Measurements from ENCODE around the gene RNASEL. TPM values are rescaled to one million over a fixed set of nuclear protein-coding genes. Genes with fewer than 3 reads are reported as not detected.

Gene RNASEL
- total and polyA plus RNA-seq, 12 donors = 1.4 to 4.7 (median 3.3) TPM

DNA sequence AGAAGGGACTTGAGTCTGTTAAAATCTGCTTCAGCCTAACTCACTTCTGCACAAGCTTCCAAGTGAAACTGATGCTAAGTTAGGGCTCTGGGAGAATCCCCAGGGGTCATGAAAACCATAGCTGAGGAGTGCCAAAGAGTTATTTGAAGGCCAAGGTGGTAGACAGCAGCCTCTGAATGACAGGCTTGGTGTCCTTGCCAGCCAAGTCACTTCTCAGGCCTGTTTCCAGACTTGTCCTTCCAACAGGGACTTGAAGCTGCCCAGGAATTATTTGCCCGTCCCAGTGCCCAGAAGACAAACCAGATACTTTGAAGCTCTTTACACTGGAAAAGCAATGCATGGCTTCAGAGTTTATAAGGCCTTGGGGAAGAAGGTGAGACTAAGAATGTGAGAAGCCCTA, 33.6 kb downstream of the RNASEL start:
- H3K36me3 ChIP-seq = no peaks in the 10 kb centered on the region
- 71 to 86% methylated on average over 1 of the region's 1 CpG for WGBS, 2 donors
- peaks cover 0 to 15% (median 4%) of the 10 kb centered on the region in 11 donors for H3K9me3 ChIP-seq
- no peak overlapping the region for H3K4me3 ChIP-seq
- intact Hi-C loops (cut with DNase I) = no loop called here
- no peaks in the 10 kb centered on the region for H3K27me3 ChIP-seq
- TF ChIP-seq, protein P1, sequence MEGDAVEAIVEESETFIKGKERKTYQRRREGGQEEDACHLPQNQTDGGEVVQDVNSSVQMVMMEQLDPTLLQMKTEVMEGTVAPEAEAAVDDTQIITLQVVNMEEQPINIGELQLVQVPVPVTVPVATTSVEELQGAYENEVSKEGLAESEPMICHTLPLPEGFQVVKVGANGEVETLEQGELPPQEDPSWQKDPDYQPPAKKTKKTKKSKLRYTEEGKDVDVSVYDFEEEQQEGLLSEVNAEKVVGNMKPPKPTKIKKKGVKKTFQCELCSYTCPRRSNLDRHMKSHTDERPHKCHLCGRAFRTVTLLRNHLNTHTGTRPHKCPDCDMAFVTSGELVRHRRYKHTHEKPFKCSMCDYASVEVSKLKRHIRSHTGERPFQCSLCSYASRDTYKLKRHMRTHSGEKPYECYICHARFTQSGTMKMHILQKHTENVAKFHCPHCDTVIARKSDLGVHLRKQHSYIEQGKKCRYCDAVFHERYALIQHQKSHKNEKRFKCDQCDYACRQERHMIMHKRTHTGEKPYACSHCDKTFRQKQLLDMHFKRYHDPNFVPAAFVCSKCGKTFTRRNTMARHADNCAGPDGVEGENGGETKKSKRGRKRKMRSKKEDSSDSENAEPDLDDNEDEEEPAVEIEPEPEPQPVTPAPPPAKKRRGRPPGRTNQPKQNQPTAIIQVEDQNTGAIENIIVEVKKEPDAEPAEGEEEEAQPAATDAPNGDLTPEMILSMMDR (IDR thresholded peaks at IDR 0.05) = no peak
- DNase-seq (no peak), ATAC-seq (no peak)
- no peaks in the 10 kb centered on the region for H3K4me1 ChIP-seq
- H3K27ac ChIP-seq = no peak overlapping the region

DNA sequence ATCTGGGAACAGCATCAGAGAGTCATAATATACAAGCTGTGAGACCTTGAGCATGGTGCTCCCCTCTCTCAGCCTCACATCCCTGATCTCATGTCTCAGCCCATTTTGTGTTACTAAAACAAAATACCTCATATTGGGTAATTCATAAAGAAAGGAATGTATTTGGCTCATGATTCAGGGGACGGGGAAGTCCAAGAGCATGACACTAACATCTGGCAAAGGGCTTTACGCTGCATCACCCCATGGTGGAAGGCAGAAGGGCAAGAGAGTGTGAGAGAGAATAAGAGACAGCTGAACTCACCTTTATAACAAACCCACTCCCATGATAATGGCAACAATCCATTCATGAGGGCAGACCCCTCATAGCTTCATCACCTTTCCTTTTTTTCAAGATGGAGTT, 36.5 kb downstream of the RNASEL start:
- Histone ChIP-seq H3K36me3 (no peaks in the 10 kb centered on the region), H3K4me3 (no peak overlapping the region), H3K27ac (no peak overlapping the region), H3K27me3 (no peaks in the 10 kb centered on the region), H3K9me3 (peaks cover 0 to 15% (median 4%) of the 10 kb centered on the region in 11 donors), H3K4me1 (no peaks in the 10 kb centered on the region)
- ATAC-seq = no peak
- intact Hi-C loops (cut with DNase I) = no loop called here
- TF ChIP-seq, protein P1 (IDR thresholded peaks at IDR 0.05) = no peak
- 88 to 91% methylated on average over 2 of the region's 2 CpGs for WGBS, 2 donors
- DNase-seq = no peak

DNA sequence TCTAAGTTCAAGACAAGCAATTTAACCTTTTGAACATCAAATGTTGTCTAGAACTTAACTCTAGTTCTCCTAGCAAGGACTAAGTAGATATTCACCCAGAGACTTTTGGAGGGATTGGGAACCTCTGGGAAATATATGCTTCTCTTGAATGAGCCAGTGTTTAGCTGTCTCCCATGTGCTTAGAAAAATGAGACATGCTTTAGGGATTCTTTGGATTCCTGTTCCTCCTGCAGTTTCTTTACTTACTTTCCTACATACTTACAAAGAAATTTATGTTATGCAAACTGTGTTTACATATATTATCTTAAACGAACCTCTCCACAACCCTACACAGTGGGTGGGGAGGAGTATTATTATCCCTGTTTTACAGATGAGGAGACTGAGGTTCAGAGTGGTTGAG, 39.2 kb downstream of the RNASEL start:
- TF ChIP-seq, protein P1 (IDR thresholded peaks at IDR 0.05) = no peak
- DNase-seq (no peak), ATAC-seq (no peak)
- H3K4me1 ChIP-seq = no peaks in the 10 kb centered on the region
- intact Hi-C loops (cut with DNase I) = no loop called here
- H3K4me3 ChIP-seq = no peak overlapping the region
- H3K27ac ChIP-seq = no peak overlapping the region
- H3K9me3 ChIP-seq = peaks cover 0 to 15% (median 4%) of the 10 kb centered on the region in 11 donors
- H3K27me3 ChIP-seq = peaks cover 0 to 8% (median 0%) of the 10 kb centered on the region in 7 donors
- WGBS, 2 donors = 43 to 55% methylated on average over 1 of the region's 1 CpG
- no peaks in the 10 kb centered on the region for H3K36me3 ChIP-seq

DNA sequence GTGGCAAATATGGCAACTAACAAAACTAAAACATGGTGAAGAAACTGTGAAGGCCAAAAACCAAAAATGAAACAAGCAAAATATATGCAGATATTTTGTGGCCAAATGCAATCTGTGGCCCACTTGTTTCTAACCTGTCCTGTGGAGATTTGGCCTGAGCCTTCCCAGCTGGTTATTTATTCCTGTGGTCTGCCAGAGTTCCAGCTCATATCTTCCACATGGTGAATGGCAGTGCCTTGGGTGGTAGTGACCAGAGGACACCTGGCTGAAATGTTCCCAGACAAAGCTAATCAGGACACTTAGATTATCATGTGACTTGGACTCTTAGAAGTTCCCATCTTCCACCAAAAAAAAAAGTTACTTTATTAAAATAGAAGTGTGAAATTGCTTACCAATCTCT, 39.7 kb downstream of the RNASEL start:
- H3K4me3 ChIP-seq = no peak overlapping the region
- no peaks in the 10 kb centered on the region for H3K36me3 ChIP-seq
- DNase-seq (no peak), ATAC-seq (no peak)
- H3K27ac ChIP-seq = no peak overlapping the region
- TF ChIP-seq, protein P1 (IDR thresholded peaks at IDR 0.05) = no peak
- H3K9me3 ChIP-seq = peaks cover 0 to 15% (median 4%) of the 10 kb centered on the region in 11 donors
- peaks cover 0 to 8% (median 0%) of the 10 kb centered on the region in 7 donors for H3K27me3 ChIP-seq
- no peaks in the 10 kb centered on the region for H3K4me1 ChIP-seq
- intact Hi-C loops (cut with DNase I) = no loop called here

All from heart right ventricle (tissue), 16 donors.